Astrocyte (in vitro differentiated cells and primary cell): ENCODE data around the gene ABHD5.

Experiments used
- EZH2 ChIP-seq: IDR thresholded peaks from 2 replicates; pipeline ENCODE4 v1.6.1; 2012; ENCODE audit warnings: mild to moderate bottlenecking, low read length, inconsistent platforms; ENCODE audit not compliant: insufficient read depth
- TF ChIP-seq, protein P1 (sequence below): IDR thresholded peaks from 2 replicates; pipeline ENCODE4 v1.5.1; 2011; ENCODE audit warnings: low read depth, mild to moderate bottlenecking, inconsistent platforms, low read length, moderate library complexity; ENCODE audit not compliant: insufficient read depth

GRCh38 chr3:43704697-43705096 lies 14.0 kb downstream of the ABHD5 start:
- TF ChIP-seq, protein P1, sequence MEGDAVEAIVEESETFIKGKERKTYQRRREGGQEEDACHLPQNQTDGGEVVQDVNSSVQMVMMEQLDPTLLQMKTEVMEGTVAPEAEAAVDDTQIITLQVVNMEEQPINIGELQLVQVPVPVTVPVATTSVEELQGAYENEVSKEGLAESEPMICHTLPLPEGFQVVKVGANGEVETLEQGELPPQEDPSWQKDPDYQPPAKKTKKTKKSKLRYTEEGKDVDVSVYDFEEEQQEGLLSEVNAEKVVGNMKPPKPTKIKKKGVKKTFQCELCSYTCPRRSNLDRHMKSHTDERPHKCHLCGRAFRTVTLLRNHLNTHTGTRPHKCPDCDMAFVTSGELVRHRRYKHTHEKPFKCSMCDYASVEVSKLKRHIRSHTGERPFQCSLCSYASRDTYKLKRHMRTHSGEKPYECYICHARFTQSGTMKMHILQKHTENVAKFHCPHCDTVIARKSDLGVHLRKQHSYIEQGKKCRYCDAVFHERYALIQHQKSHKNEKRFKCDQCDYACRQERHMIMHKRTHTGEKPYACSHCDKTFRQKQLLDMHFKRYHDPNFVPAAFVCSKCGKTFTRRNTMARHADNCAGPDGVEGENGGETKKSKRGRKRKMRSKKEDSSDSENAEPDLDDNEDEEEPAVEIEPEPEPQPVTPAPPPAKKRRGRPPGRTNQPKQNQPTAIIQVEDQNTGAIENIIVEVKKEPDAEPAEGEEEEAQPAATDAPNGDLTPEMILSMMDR, result no peak
- TF ChIP-seq EZH2, result no peak
